ENCODE data around the gene CCL25. TPM values are rescaled to one million over a fixed set of nuclear protein-coding genes. Genes with fewer than 3 reads are reported as not detected.

The CCL25 gene
- total and polyA plus RNA-seq, 9 of the 15 experiments (the other 6 are each of a cell fraction or from before 2014, with no cell fraction given), result 0.15 TPM; not detected in 8

DNA sequence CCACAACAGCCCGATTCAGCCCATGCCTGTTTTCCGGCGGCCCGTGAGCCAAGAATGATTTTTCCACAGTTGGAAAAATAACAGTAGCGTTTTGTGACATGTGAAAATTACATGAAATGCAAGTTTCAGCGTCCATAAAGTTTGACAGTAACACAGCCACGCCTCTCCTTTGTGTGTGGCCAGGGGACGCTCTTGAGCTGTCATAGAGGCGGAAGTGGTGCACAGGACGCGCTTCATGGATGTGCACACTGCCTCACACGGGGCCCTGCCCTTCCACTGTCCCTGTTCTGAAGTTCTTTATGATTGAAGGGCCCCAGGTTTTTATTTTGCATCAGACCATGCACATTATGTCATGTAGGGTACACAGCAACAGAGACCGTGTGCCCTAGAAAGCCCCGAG is 34.8 kb upstream of the CCL25 start (continued):
- TF ChIP-seq, protein P1, sequence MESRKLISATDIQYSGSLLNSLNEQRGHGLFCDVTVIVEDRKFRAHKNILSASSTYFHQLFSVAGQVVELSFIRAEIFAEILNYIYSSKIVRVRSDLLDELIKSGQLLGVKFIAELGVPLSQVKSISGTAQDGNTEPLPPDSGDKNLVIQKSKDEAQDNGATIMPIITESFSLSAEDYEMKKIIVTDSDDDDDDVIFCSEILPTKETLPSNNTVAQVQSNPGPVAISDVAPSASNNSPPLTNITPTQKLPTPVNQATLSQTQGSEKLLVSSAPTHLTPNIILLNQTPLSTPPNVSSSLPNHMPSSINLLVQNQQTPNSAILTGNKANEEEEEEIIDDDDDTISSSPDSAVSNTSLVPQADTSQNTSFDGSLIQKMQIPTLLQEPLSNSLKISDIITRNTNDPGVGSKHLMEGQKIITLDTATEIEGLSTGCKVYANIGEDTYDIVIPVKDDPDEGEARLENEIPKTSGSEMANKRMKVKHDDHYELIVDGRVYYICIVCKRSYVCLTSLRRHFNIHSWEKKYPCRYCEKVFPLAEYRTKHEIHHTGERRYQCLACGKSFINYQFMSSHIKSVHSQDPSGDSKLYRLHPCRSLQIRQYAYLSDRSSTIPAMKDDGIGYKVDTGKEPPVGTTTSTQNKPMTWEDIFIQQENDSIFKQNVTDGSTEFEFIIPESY (CRISPR knock-in tag; IDR thresholded peaks at IDR 0.05), result 0 out of 2 replicates have a peak, but pooled peaks have one; percentile 55
- TF ChIP-seq TEAD1 (CRISPR knock-in tag; IDR thresholded peaks at IDR 0.05) (no peak), ZNF133 (CRISPR knock-in tag; IDR thresholded peaks at IDR 0.05) (no peak), CBX1 (IDR thresholded peaks at IDR 0.05; ENCODE audit: low read depth) (no peak), ZSCAN32 (CRISPR knock-in tag; IDR thresholded peaks at IDR 0.05) (no peak), ZNF384 (IDR thresholded peaks at IDR 0.05; ENCODE audit: low read depth, low read length) (peak; percentile 45), ZNF124 (CRISPR knock-in tag; IDR thresholded peaks at IDR 0.05) (no peak), ZFP1 (CRISPR knock-in tag; IDR thresholded peaks at IDR 0.05) (no peak), ETV6 (IDR thresholded peaks at IDR 0.05; ENCODE audit: borderline replicate concordance in 1 of 2, low read depth in 2 of 2, low read length in 1 of 2) (no peak), ETV6 (CRISPR knock-in tag; IDR thresholded peaks at IDR 0.05; ENCODE audit: borderline replicate concordance) (no peak), CXXC5 (CRISPR knock-in tag; IDR thresholded peaks at IDR 0.05) (peak; percentile 13; the same call in 1 of the 2 replicates), RBFOX2 (IDR thresholded peaks at IDR 0.05; ENCODE audit: low read depth, low read length) (no peak), HMG20B (CRISPR knock-in tag; IDR thresholded peaks at IDR 0.05) (no peak)
- TF ChIP-seq, protein P2, sequence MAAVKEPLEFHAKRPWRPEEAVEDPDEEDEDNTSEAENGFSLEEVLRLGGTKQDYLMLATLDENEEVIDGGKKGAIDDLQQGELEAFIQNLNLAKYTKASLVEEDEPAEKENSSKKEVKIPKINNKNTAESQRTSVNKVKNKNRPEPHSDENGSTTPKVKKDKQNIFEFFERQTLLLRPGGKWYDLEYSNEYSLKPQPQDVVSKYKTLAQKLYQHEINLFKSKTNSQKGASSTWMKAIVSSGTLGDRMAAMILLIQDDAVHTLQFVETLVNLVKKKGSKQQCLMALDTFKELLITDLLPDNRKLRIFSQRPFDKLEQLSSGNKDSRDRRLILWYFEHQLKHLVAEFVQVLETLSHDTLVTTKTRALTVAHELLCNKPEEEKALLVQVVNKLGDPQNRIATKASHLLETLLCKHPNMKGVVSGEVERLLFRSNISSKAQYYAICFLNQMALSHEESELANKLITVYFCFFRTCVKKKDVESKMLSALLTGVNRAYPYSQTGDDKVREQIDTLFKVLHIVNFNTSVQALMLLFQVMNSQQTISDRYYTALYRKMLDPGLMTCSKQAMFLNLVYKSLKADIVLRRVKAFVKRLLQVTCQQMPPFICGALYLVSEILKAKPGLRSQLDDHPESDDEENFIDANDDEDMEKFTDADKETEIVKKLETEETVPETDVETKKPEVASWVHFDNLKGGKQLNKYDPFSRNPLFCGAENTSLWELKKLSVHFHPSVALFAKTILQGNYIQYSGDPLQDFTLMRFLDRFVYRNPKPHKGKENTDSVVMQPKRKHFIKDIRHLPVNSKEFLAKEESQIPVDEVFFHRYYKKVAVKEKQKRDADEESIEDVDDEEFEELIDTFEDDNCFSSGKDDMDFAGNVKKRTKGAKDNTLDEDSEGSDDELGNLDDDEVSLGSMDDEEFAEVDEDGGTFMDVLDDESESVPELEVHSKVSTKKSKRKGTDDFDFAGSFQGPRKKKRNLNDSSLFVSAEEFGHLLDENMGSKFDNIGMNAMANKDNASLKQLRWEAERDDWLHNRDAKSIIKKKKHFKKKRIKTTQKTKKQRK (IDR thresholded peaks at IDR 0.05; ENCODE audit: borderline replicate concordance, low read depth, low read length), result no peak
- TF ChIP-seq, protein P3, sequence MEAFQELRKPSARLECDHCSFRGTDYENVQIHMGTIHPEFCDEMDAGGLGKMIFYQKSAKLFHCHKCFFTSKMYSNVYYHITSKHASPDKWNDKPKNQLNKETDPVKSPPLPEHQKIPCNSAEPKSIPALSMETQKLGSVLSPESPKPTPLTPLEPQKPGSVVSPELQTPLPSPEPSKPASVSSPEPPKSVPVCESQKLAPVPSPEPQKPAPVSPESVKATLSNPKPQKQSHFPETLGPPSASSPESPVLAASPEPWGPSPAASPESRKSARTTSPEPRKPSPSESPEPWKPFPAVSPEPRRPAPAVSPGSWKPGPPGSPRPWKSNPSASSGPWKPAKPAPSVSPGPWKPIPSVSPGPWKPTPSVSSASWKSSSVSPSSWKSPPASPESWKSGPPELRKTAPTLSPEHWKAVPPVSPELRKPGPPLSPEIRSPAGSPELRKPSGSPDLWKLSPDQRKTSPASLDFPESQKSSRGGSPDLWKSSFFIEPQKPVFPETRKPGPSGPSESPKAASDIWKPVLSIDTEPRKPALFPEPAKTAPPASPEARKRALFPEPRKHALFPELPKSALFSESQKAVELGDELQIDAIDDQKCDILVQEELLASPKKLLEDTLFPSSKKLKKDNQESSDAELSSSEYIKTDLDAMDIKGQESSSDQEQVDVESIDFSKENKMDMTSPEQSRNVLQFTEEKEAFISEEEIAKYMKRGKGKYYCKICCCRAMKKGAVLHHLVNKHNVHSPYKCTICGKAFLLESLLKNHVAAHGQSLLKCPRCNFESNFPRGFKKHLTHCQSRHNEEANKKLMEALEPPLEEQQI (IDR thresholded peaks at IDR 0.05), result no peak
- TF ChIP-seq, protein P4, sequence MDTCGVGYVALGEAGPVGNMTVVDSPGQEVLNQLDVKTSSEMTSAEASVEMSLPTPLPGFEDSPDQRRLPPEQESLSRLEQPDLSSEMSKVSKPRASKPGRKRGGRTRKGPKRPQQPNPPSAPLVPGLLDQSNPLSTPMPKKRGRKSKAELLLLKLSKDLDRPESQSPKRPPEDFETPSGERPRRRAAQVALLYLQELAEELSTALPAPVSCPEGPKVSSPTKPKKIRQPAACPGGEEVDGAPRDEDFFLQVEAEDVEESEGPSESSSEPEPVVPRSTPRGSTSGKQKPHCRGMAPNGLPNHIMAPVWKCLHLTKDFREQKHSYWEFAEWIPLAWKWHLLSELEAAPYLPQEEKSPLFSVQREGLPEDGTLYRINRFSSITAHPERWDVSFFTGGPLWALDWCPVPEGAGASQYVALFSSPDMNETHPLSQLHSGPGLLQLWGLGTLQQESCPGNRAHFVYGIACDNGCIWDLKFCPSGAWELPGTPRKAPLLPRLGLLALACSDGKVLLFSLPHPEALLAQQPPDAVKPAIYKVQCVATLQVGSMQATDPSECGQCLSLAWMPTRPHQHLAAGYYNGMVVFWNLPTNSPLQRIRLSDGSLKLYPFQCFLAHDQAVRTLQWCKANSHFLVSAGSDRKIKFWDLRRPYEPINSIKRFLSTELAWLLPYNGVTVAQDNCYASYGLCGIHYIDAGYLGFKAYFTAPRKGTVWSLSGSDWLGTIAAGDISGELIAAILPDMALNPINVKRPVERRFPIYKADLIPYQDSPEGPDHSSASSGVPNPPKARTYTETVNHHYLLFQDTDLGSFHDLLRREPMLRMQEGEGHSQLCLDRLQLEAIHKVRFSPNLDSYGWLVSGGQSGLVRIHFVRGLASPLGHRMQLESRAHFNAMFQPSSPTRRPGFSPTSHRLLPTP (IDR thresholded peaks at IDR 0.05; ENCODE audit: borderline replicate concordance, extremely low read depth, insufficient read length), result no peak
